Right lobe of liver (tissue), 6 donors: ENCODE data around the gene TEX35. TPM values are rescaled to one million over a fixed set of nuclear protein-coding genes. Genes with fewer than 3 reads are reported as not detected.

Experiments used
- ATAC-seq, 4 donors: fragments of 200-7000 bp; cut with Tn5 transposase; one replicate each; pipeline ENCODE4 v1.9.1; 2020; ENCODE audit warnings: mild to moderate bottlenecking in 4 of 4, moderate library complexity in 4 of 4
- DNase-seq, 3 donors: peaks; one replicate each; pipeline ENCODE4 v3.0.0-alpha.2; 2020
- H3K27ac ChIP-seq, 3 donors: fragments of 200-600 bp; one replicate each; pipeline ENCODE4 v1.8.0; 2022
- H3K27me3 ChIP-seq, 2 donors: fragments of 200-600 bp; one replicate each; pipeline ENCODE4 v1.8.0; 2022
- H3K36me3 ChIP-seq, 4 donors: fragments of 200-600 bp; sonication (generic) in 1 of 4; one replicate each; pipeline versions ENCODE4 v1.5.1 to v1.8.0; 2017 to 2022; ENCODE audit warnings: control low read depth in 1 of 4
- H3K4me1 ChIP-seq, 4 donors: fragments of 200-600 bp; sonication (generic) in 1 of 4; one replicate each; pipeline versions ENCODE4 v1.5.1 to v1.8.0; 2017 to 2022; ENCODE audit warnings: control low read depth in 1 of 4
- H3K4me3 ChIP-seq, 3 donors: fragments of 200-600 bp; one replicate each; pipeline ENCODE4 v1.8.0; 2022
- H3K9me3 ChIP-seq, 4 donors: fragments of 200-600 bp; sonication (generic) in 1 of 4; one replicate each; pipeline versions ENCODE4 v1.5.1 to v1.8.0; 2017 to 2022; ENCODE audit warnings: control low read depth in 1 of 4
- POLR2A ChIP-seq: fragments of 450-650 bp; IDR thresholded peaks from one replicate; pipeline ENCODE4 v1.6.1; 2017; ENCODE audit warnings: antibody characterized with exemption, mild to moderate bottlenecking
- WGBS: methylation state at CpG from one replicate; pipeline ENCODE4 v1.1.6; 2018; ENCODE audit warnings: low coverage, low lambda C conversion rate; ENCODE audit not compliant: insufficient coverage; ENCODE audit errors: missing lambda C conversion rate; 5-methylcytosine and 5-hydroxymethylcytosine counted together
- intact Hi-C, 2 donors: fragments of 100-400 bp; cut with DNase I; formaldehyde crosslinking; loops; one replicate each; pipeline versions ENCODE4 v1.11.2 to v1.14.1; 2022
- total RNA-seq, 6 experiments: library from RNA; depleted of rRNA in 2 of 6; stranded (reverse); fragments of >200 nt in 2 of 6; fragmentation: NEBNext Ultra II Directional in 3 of 6; extraction: Animal tissue kit (Norgen Biotek cat#: 25700) in 3 of 6; gene quantifications; one replicate each; pipeline versions ENCODE4 v1.1.0 to v1.2.4, GENCODE V29; 2016 to 2023
- TF ChIP-seq, protein P1 (sequence below), 4 donors: fragments of 200-600 bp in 3 of 4; fragments of 450-650 bp in 1 of 4; IDR thresholded peaks; one replicate each; pipeline versions ENCODE4 v1.5.1 to v1.8.0; 2016 to 2022; ENCODE audit warnings: antibody characterized with exemption in 4 of 4, mild to moderate bottlenecking in 2 of 4
- donor health status: DM: no; HTN: yes; CAD: no.
- donor health status: DM: no; HTN: no; CAD: no.
- donor health status: DM: no; HTN: no; CAD: no.
- donor health status: DM: no; HTN: yes; CAD: no.
- donor health status: DM: no; HTN: yes; CAD: no.

Gene TEX35
- total RNA-seq, 6 experiments from 2014 or later = not detected

DNA sequence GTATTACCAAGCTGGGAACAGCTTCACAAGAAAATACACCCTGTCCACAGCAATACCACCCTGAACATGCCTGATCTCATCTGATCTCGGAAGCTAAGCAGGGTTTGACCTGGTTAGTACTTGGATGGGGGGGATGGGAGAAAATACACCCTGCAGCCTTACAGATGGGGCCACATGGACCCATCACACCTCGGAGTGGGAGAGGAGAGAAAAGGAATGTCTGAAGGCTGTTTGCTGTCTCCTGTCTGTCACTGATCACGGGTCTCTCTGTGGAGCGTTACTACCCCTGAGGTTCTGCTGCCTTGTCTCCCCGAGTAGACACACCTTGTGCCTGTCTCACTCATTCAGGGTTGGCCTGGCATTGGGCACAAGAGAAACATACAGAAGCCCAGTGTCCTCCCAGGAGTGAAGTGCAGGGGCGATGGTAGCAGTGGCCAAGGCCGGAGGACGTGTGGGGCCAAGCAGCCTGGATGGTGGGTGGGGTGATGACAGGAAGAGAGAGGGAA lies 48.0 kb downstream of the TEX35 start:
- Histone ChIP-seq H3K4me3 (no peak overlapping the region), H3K4me1 (peaks cover 0 to 16% (median 4%) of the 10 kb centered on the region in 4 donors), H3K36me3 (no peaks in the 10 kb centered on the region), H3K27me3 (no peaks in the 10 kb centered on the region), H3K9me3 (no peaks in the 10 kb centered on the region), H3K27ac (no peak overlapping the region)
- no peak for TF ChIP-seq POLR2A
- TF ChIP-seq, protein P1, sequence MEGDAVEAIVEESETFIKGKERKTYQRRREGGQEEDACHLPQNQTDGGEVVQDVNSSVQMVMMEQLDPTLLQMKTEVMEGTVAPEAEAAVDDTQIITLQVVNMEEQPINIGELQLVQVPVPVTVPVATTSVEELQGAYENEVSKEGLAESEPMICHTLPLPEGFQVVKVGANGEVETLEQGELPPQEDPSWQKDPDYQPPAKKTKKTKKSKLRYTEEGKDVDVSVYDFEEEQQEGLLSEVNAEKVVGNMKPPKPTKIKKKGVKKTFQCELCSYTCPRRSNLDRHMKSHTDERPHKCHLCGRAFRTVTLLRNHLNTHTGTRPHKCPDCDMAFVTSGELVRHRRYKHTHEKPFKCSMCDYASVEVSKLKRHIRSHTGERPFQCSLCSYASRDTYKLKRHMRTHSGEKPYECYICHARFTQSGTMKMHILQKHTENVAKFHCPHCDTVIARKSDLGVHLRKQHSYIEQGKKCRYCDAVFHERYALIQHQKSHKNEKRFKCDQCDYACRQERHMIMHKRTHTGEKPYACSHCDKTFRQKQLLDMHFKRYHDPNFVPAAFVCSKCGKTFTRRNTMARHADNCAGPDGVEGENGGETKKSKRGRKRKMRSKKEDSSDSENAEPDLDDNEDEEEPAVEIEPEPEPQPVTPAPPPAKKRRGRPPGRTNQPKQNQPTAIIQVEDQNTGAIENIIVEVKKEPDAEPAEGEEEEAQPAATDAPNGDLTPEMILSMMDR (IDR thresholded peaks at IDR 0.05) = no peak
- intact Hi-C loops = no loop called here
- ATAC-seq = no peak
- DNase-seq = no peak
- 83% methylated on average over 5 of the region's 8 CpGs for WGBS

DNA sequence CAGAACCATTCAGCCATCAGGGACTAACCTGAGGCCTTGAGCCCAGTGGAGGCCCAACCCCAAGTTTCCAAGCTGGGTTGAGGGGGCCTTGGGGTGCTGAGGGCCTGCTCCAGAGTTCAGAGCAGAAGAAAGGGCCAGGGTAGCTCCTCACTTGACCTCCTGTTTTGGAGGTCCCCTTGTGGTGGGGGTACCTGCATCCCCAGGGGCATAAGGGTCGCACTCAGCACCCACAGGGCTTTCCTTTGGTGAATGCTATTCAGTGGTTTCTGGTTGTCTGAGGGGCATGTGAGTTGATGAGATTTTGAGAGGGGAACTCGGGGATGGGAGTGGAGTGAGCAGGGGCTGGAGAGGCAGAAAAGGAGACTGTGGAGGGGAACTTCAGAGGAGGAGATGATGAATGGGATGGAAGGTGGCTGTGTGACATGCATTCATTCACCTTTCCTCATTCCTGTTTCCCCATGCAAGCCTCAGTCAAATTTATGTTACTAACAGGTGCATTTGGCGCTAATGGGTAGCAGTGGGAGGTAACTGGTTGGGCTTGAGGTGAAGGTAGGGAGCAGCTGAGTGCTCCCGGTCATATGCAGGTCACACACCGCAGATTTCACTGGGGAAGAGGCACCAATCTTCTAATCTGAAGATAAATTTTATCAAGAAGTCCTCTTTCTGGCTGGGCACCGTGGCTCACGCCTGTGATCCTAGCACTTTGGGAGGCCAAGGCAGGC lies 50.4 kb downstream of the TEX35 start:
- Histone ChIP-seq H3K4me1 (peaks cover 0 to 19% (median 4%) of the 10 kb centered on the region in 4 donors), H3K27ac (no peak overlapping the region), H3K9me3 (no peaks in the 10 kb centered on the region), H3K27me3 (no peaks in the 10 kb centered on the region), H3K36me3 (no peaks in the 10 kb centered on the region), H3K4me3 (no peak overlapping the region)
- no peak for ATAC-seq
- DNase-seq = no peak
- WGBS = 88% methylated on average over 6 of the region's 7 CpGs
- intact Hi-C loops = no loop called here
- TF ChIP-seq POLR2A = no peak
- TF ChIP-seq, protein P1 (IDR thresholded peaks at IDR 0.05) = no peak

DNA sequence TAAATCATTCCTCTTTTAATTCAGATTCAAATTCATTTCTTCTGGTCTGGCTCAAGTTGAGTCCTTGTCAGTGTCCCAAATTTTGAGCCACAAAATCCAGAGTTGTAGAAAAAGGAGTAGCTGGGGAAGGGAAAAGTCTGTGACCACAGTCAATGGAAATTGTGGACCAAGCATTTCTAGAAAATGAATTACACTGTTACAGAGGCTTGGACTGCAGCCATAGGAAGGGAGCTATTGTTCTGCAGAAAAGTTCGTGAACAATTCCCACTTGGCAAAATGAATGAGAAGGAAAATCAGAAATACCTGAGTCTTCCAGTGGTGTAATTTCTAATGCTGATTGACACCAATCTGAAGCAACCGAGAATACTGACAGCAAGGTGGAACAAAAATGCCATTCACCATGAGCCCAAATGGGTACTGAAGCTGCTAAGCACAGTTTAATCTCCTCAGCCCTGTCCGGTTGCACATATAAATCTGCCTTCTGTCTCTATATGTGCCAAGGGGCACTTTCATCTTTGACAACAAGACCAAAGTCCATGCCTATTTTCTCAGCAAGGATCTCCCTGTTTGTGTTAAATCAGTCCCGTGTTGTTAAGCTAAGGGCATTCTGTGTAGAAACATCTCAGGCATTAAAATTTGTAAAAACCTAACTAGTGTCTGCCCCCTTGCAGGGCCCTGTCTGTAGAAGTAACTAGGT lies 51.3 kb downstream of the TEX35 start:
- peak; percentile 73 to 87 (median 84) for ATAC-seq
- Histone ChIP-seq H3K9me3 (no peaks in the 10 kb centered on the region), H3K4me3 (no peak overlapping the region), H3K27ac (peak overlapping the region in 2 of 3 donors; percentile 50 to 57), H3K27me3 (no peaks in the 10 kb centered on the region), H3K36me3 (no peaks in the 10 kb centered on the region), H3K4me1 (peaks cover 0 to 19% (median 4%) of the 10 kb centered on the region in 4 donors)
- 16% methylated on average over 4 of the region's 4 CpGs for WGBS
- DNase-seq = no peak
- intact Hi-C loops = no loop called here
- TF ChIP-seq, protein P1 (IDR thresholded peaks at IDR 0.05) = no peak
- no peak for TF ChIP-seq POLR2A

DNA sequence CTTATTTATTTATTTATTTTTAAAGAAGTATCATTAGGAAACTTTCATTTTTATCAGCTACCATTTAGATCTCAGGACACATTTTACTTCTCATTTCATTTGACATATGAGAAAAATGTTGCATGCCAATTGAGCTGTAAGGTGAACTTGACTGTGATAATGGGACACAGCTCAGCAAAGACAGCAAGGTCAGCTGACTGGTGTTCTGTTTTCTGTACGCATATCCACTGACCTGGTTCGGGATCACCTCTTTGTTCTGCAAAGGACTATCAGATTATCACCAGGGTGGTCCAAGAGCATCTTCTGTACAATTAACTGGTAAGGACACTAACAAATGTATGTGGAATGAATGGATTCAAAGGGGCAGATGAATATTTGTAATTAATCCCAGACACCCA lies 51.9 kb downstream of the TEX35 start:
- no peaks in the 10 kb centered on the region for H3K36me3 ChIP-seq
- H3K27ac ChIP-seq = peak overlapping the region in 2 of 3 donors; percentile 50 to 57
- no peaks in the 10 kb centered on the region for H3K27me3 ChIP-seq
- TF ChIP-seq, protein P1 (IDR thresholded peaks at IDR 0.05) = no peak
- TF ChIP-seq POLR2A = no peak
- H3K4me1 ChIP-seq = peaks cover 0 to 19% (median 4%) of the 10 kb centered on the region in 4 donors
- ATAC-seq = peak; percentile 15 to 74 (median 66)
- no peak for DNase-seq
- no peaks in the 10 kb centered on the region for H3K9me3 ChIP-seq
- intact Hi-C loops = no loop called here
- 25% methylated on average over 2 of the region's 2 CpGs for WGBS
- H3K4me3 ChIP-seq = no peak overlapping the region
